ENCODE data around the gene CHST5. TPM values are rescaled to one million over a fixed set of nuclear protein-coding genes. Genes with fewer than 3 reads are reported as not detected.

The CHST5 gene
- total and polyA plus RNA-seq, 2 of the 13 experiments (the other 11 are each of a cell fraction or from before 2014, with no cell fraction given), result 0.05 TPM; not detected in 1

DNA sequence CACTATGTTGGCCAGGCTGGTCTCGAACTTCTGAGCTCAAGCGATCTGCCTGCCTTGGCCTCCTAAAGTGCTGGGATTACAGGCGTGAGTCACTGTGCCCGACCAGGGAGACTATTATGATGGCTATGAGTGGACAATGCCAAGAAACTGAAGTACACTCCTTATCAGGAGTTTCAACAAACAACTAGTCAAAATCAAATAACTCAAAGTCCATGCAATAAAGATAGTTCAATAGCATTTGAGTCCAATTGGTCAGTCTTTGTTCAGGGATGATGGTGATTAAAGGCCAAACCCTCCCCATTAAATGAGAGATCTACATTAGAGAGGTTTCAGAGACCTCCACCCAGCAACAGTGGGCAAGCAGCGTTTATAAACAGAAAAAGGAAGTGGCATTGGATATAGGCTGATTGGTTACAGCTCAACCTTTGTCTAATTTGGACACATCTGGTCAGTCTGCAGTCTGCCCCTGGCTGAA, 8.0 kb downstream of the CHST5 start (continued):
- TF ChIP-seq, protein P1, sequence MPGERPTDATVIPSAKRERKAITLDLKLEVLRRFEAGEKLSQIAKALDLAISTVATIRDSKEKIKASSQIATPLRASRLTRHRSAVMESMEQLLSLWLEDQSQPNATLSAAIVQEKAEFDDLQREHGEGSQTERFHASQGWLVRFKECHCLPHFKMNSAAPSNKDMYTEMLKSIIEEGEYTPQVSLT (CRISPR knock-in tag; IDR thresholded peaks at IDR 0.05; ENCODE audit: borderline replicate concordance, low read depth), result no peak
- TF ChIP-seq POLR2G (IDR thresholded peaks at IDR 0.05; ENCODE audit: low read depth, low read length), result no peak
- TF ChIP-seq HDAC2 (CRISPR knock-in tag; IDR thresholded peaks at IDR 0.05), result peak; percentile 40; the same call in 1 of the 2 replicates
- TF ChIP-seq ZNF678 (CRISPR knock-in tag; IDR thresholded peaks at IDR 0.05), result no peak
- no peak for TF ChIP-seq NCOA2 (CRISPR knock-in tag; IDR thresholded peaks at IDR 0.05)
- no peak for TF ChIP-seq FOXP1 (IDR thresholded peaks at IDR 0.05)
- peak; percentile 41; the same call in 1 of the 2 replicates for TF ChIP-seq FOXP1 (CRISPR knock-in tag; IDR thresholded peaks at IDR 0.05)
- peak; percentile 89 for TF ChIP-seq FOSL2 (CRISPR knock-in tag; IDR thresholded peaks at IDR 0.05)
- TF ChIP-seq, protein P2, sequence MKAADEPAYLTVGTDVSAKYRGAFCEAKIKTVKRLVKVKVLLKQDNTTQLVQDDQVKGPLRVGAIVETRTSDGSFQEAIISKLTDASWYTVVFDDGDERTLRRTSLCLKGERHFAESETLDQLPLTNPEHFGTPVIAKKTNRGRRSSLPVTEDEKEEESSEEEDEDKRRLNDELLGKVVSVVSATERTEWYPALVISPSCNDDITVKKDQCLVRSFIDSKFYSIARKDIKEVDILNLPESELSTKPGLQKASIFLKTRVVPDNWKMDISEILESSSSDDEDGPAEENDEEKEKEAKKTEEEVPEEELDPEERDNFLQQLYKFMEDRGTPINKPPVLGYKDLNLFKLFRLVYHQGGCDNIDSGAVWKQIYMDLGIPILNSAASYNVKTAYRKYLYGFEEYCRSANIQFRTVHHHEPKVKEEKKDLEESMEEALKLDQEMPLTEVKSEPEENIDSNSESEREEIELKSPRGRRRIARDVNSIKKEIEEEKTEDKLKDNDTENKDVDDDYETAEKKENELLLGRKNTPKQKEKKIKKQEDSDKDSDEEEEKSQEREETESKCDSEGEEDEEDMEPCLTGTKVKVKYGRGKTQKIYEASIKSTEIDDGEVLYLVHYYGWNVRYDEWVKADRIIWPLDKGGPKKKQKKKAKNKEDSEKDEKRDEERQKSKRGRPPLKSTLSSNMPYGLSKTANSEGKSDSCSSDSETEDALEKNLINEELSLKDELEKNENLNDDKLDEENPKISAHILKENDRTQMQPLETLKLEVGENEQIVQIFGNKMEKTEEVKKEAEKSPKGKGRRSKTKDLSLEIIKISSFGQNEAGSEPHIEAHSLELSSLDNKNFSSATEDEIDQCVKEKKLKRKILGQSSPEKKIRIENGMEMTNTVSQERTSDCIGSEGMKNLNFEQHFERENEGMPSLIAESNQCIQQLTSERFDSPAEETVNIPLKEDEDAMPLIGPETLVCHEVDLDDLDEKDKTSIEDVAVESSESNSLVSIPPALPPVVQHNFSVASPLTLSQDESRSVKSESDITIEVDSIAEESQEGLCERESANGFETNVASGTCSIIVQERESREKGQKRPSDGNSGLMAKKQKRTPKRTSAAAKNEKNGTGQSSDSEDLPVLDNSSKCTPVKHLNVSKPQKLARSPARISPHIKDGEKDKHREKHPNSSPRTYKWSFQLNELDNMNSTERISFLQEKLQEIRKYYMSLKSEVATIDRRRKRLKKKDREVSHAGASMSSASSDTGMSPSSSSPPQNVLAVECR (CRISPR knock-in tag; IDR thresholded peaks at IDR 0.05; ENCODE audit: borderline replicate concordance), result no peak
- TF ChIP-seq REPIN1 (CRISPR knock-in tag; IDR thresholded peaks at IDR 0.05; ENCODE audit: borderline replicate concordance, low read depth), result peak; percentile 68; the same call in 1 of the 2 replicates
- no peak for TF ChIP-seq ZNF746 (CRISPR knock-in tag; IDR thresholded peaks at IDR 0.05)
- TF ChIP-seq TBX3 (IDR thresholded peaks at IDR 0.05; ENCODE audit: borderline replicate concordance), result peak; percentile 28; the same call in 1 of the 2 replicates
- TF ChIP-seq, protein P3, sequence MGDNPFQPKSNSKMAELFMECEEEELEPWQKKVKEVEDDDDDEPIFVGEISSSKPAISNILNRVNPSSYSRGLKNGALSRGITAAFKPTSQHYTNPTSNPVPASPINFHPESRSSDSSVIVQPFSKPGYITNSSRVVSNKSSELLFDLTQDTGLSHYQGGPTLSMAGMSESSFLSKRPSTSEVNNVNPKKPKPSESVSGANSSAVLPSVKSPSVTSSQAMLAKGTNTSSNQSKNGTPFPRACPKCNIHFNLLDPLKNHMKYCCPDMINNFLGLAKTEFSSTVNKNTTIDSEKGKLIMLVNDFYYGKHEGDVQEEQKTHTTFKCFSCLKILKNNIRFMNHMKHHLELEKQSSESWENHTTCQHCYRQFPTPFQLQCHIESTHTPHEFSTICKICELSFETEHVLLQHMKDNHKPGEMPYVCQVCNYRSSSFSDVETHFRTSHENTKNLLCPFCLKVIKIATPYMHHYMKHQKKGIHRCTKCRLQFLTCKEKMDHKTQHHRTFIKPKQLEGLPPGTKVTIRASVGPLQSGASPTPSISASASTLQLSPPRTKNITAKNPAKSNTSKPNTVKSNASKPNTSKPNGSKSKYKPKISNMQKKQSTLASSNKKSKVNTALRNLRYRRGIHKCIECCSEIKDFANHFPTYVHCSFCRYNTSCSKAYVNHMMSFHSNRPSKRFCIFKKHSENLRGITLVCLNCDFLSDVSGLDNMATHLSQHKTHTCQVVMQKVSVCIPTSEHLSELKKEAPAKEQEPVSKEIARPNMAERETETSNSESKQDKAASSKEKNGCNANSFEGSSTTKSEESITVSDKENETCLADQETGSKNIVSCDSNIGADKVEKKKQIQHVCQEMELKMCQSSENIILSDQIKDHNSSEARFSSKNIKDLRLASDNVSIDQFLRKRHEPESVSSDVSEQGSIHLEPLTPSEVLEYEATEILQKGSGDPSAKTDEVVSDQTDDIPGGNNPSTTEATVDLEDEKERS (CRISPR knock-in tag; IDR thresholded peaks at IDR 0.05), result no peak
- TF ChIP-seq ZBTB2 (CRISPR knock-in tag; IDR thresholded peaks at IDR 0.05; ENCODE audit: low read depth), result no peak
- no peak for TF ChIP-seq ERF (CRISPR knock-in tag; IDR thresholded peaks at IDR 0.05)
- TF ChIP-seq ZNF446 (CRISPR knock-in tag; IDR thresholded peaks at IDR 0.05), result no peak
- TF ChIP-seq NKX3-1 (CRISPR knock-in tag; IDR thresholded peaks at IDR 0.05), result no peak
- no peak for TF ChIP-seq ZNF10 (CRISPR knock-in tag; IDR thresholded peaks at IDR 0.05; ENCODE audit: borderline replicate concordance, low read depth)
- no peak for TF ChIP-seq ZNF235 (CRISPR knock-in tag; IDR thresholded peaks at IDR 0.05; ENCODE audit: borderline replicate concordance)

Measured in HepG2 (cell line).